H9 (cell line): ENCODE results near the gene CCDC30. TPM values are rescaled to one million over a fixed set of nuclear protein-coding genes. Genes with fewer than 3 reads are reported as not detected.

Experiments
- DNase-seq: peaks from one replicate; pipeline ENCODE4 v3.0.0-alpha.2; 2017
- H2AFZ ChIP-seq: one replicate; pipeline ENCODE4 v1.6.1; 2013; ENCODE audit warnings: mild to moderate bottlenecking, low read length, control low read depth, moderate library complexity
- H2AK5ac ChIP-seq: 2 replicates; pipeline ENCODE4 v1.6.1; 2013; ENCODE audit warnings: low read length, control low read depth, mixed read lengths; ENCODE audit not compliant: insufficient read length
- H2BK120ac ChIP-seq: one replicate; pipeline ENCODE4 v1.6.1; 2013; ENCODE audit warnings: low read depth, mild to moderate bottlenecking, low read length, control low read depth, inconsistent platforms; ENCODE audit not compliant: poor library complexity, severe bottlenecking
- H2BK12ac ChIP-seq: 2 replicates; pipeline ENCODE4 v1.6.1; 2013; ENCODE audit warnings: low read length, control low read depth, mixed read lengths, low read depth; ENCODE audit not compliant: insufficient read length
- H2BK15ac ChIP-seq: 2 replicates; pipeline ENCODE4 v1.6.1; 2013; ENCODE audit warnings: low read depth, low read length, control low read depth
- H2BK20ac ChIP-seq: one replicate; pipeline ENCODE4 v1.6.1; 2013; ENCODE audit warnings: low read depth, mild to moderate bottlenecking, low read length, control low read depth, inconsistent platforms; ENCODE audit not compliant: poor library complexity, severe bottlenecking
- H2BK5ac ChIP-seq: 2 replicates; pipeline ENCODE4 v1.6.1; 2013; ENCODE audit warnings: low read length, control low read depth, mixed read lengths; ENCODE audit not compliant: insufficient read length
- H3K14ac ChIP-seq: 2 replicates; pipeline ENCODE4 v1.6.1; 2013; ENCODE audit warnings: low read length, control low read depth; ENCODE audit not compliant: insufficient read depth
- H3K18ac ChIP-seq: 2 replicates; pipeline ENCODE4 v1.6.1; 2013; ENCODE audit warnings: low read depth, mild to moderate bottlenecking, mixed read lengths, low read length, control low read depth; ENCODE audit not compliant: insufficient read length
- H3K23ac ChIP-seq: 2 replicates; pipeline ENCODE4 v1.6.1; 2013; ENCODE audit warnings: low read length, control low read depth, mixed read lengths, low read depth; ENCODE audit not compliant: insufficient read length
- H3K23me2 ChIP-seq: 2 replicates; pipeline ENCODE4 v1.6.1; 2013; ENCODE audit warnings: low read depth, mild to moderate bottlenecking, mixed read lengths, low read length, control low read depth; ENCODE audit not compliant: insufficient read length, poor library complexity, severe bottlenecking
- H3K27ac ChIP-seq: 2 replicates; pipeline ENCODE4 v1.5.1; 2013; ENCODE audit warnings: low read length, control low read depth, mixed read lengths, low read depth; ENCODE audit not compliant: insufficient read length
- H3K27me3 ChIP-seq: 2 replicates; pipeline ENCODE4 v1.6.1; 2013; ENCODE audit warnings: low read length, control low read depth, inconsistent platforms; ENCODE audit not compliant: insufficient read depth
- H3K4ac ChIP-seq: 2 replicates; pipeline ENCODE4 v1.6.1; 2013; ENCODE audit warnings: low read depth, mild to moderate bottlenecking, control low read depth, inconsistent platforms, low read length, moderate library complexity
- H3K4me1 ChIP-seq: 2 replicates; pipeline ENCODE4 v1.6.1; 2013; ENCODE audit warnings: low read length, control low read depth, inconsistent platforms; ENCODE audit not compliant: insufficient read depth
- H3K4me2 ChIP-seq: 2 replicates; pipeline ENCODE4 v1.6.1; 2013; ENCODE audit warnings: low read length, control low read depth, mixed read lengths; ENCODE audit not compliant: insufficient read length, insufficient read depth
- H3K56ac ChIP-seq: 2 replicates; pipeline ENCODE4 v1.6.1; 2013; ENCODE audit warnings: low read depth, mild to moderate bottlenecking, mixed read lengths, low read length, control low read depth; ENCODE audit not compliant: insufficient read length
- H3K79me1 ChIP-seq: 2 replicates; pipeline ENCODE4 v1.6.1; 2013; ENCODE audit warnings: low read depth, mild to moderate bottlenecking, moderate library complexity, low read length, control low read depth, inconsistent platforms; ENCODE audit not compliant: insufficient read depth, poor library complexity, severe bottlenecking
- H3K79me2 ChIP-seq: 2 replicates; pipeline ENCODE4 v1.6.1; 2013; ENCODE audit warnings: low read length, control low read depth, inconsistent platforms; ENCODE audit not compliant: insufficient read depth
- H3K9ac ChIP-seq: 2 replicates; pipeline ENCODE4 v1.6.1; 2013; ENCODE audit warnings: low read length, control low read depth, mixed read lengths; ENCODE audit not compliant: insufficient read length; ENCODE audit errors: extremely low read depth
- H3K9me3 ChIP-seq: one replicate; pipeline ENCODE4 v1.6.1; 2013; ENCODE audit warnings: low read depth, low read length, inconsistent platforms; ENCODE audit not compliant: control insufficient read depth
- H3T11ph ChIP-seq: one replicate; pipeline ENCODE4 v1.6.1; 2013; ENCODE audit warnings: mild to moderate bottlenecking, low read length, control low read depth, inconsistent platforms
- H4K20me1 ChIP-seq: one replicate; pipeline ENCODE4 v1.6.1; 2013; ENCODE audit not compliant: control insufficient read depth, insufficient read length, insufficient read depth
- H4K5ac ChIP-seq: 2 replicates; pipeline ENCODE4 v1.6.1; 2013; ENCODE audit warnings: low read depth, mild to moderate bottlenecking, mixed read lengths, low read length, control low read depth; ENCODE audit not compliant: insufficient read length
- H4K8ac ChIP-seq: replicated peaks from 2 replicates; pipeline ENCODE4 v1.6.1; 2013; ENCODE audit warnings: low read length, control low read depth, mixed read lengths, low read depth; ENCODE audit not compliant: insufficient read length
- H4K91ac ChIP-seq: 2 replicates; pipeline ENCODE4 v1.6.1; 2013; ENCODE audit warnings: low read depth, mild to moderate bottlenecking, moderate library complexity, mixed read lengths, low read length, control low read depth; ENCODE audit not compliant: insufficient read length
- H3K27ac Mint-ChIP-seq, 3 experiments: 2 replicates in 2 of 3; 3 replicates in 1 of 3; pipeline ENCODE4 v1.8.0; 2020 to 2021; ENCODE audit warnings: mixed read lengths in 3 of 3, mild to moderate bottlenecking in 1 of 3, moderate library complexity in 1 of 3
- H3K27me3 Mint-ChIP-seq: 2 replicates; pipeline ENCODE4 v1.8.0; 2021; ENCODE audit warnings: low read depth, mild to moderate bottlenecking, moderate library complexity, mixed read lengths
- H3K36me3 Mint-ChIP-seq, 3 experiments: 2 replicates in 2 of 3; 3 replicates in 1 of 3; pipeline ENCODE4 v1.8.0; 2020 to 2021; ENCODE audit warnings: low read depth in 3 of 3, mixed read lengths in 3 of 3; ENCODE audit not compliant: insufficient read depth in 1 of 3
- H3K4me1 Mint-ChIP-seq, 2 experiments: 2 replicates each; pipeline ENCODE4 v1.8.0; 2020; ENCODE audit warnings: mixed read lengths in 2 of 2
- H3K4me3 Mint-ChIP-seq, 2 experiments: 2 replicates in 1 of 2; 3 replicates in 1 of 2; pipeline ENCODE4 v1.8.0; 2020 to 2021; ENCODE audit warnings: mild to moderate bottlenecking in 2 of 2, mixed read lengths in 2 of 2, moderate library complexity in 1 of 2
- H3K9me3 Mint-ChIP-seq, 2 experiments: 2 replicates in 1 of 2; 3 replicates in 1 of 2; pipeline ENCODE4 v1.8.0; 2020; ENCODE audit warnings: mild to moderate bottlenecking in 2 of 2, mixed read lengths in 2 of 2, moderate library complexity in 1 of 2
- WGBS: extraction: QIAGEN DNeasy Blood & Tissue Kit; methylation state at CpG from one replicate; pipeline ENCODE4 v1.1.7; 2013; ENCODE audit warnings: missing lambda C conversion rate, low lambda C conversion rate, mixed read lengths; ENCODE audit not compliant: insufficient read length; ENCODE audit errors: extremely low coverage; 5-methylcytosine and 5-hydroxymethylcytosine counted together
- total RNA-seq: library from RNA; stranded (reverse); gene quantifications from 2 replicates; pipeline ENCODE4 v1.2.1, GENCODE V29; 2021
- TF ChIP-seq, protein P1 (sequence below): fragments of 200-600 bp; sonication (generic); conservative IDR thresholded peaks from 3 replicates; pipeline ENCODE4 v1.8.0; 2021; ENCODE audit warnings: antibody characterized with exemption, mild to moderate bottlenecking

Gene CCDC30
- total RNA-seq, 1 experiment from 2014 or later = 1.8 TPM

DNA sequence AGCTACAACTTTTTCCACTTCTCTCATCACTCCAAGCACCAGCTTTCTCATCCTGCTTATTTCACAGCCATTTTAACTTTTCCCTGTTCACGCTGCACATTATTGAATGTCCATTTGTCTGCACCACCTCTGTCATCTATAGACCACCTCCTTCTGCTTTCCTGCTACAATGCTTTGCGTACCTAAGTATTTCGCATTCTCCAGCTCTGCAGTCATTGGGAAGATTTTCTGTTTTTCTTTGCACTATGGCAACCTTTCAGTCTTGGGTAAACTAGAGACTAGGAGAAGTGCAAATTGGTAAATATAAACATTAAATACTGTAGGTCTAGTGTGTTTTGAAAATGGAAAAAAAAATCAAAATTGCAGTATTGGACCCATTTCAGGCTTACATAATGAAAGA lies 835 bp downstream of the CCDC30 start:
- Histone ChIP-seq H2BK120ac (no peak overlapping the region), H2BK20ac (no peak overlapping the region), H2BK12ac (no peak overlapping the region), H3K56ac (no peak overlapping the region), H3T11ph (no peak overlapping the region), H3K27me3 (no peaks in the 10 kb centered on the region), H3K23ac (no peak overlapping the region), H3K4me2 (peak overlapping the region; percentile 73), H3K9me3 (no peaks in the 10 kb centered on the region), H3K18ac (no peak overlapping the region), H3K27ac (no peak overlapping the region), H3K9ac (no peak overlapping the region), H3K4me1 (no peaks in the 10 kb centered on the region), H2AFZ (no peak overlapping the region), H3K4ac (no peak overlapping the region), H3K23me2 (peaks cover 6% of the 10 kb centered on the region), H2BK5ac (no peak overlapping the region), H4K20me1 (no peaks in the 10 kb centered on the region), H3K79me1 (no peaks in the 10 kb centered on the region), H4K8ac (no peak overlapping the region), H2BK15ac (no peak overlapping the region), H3K14ac (peak overlapping the region; percentile 31; the same call in 1 of the 2 replicates), H4K5ac (no peak overlapping the region), H4K91ac (no peak overlapping the region), H2AK5ac (no peak overlapping the region), H3K79me2 (no peaks in the 10 kb centered on the region)
- no peak overlapping the region for H3K27ac Mint-ChIP-seq
- TF ChIP-seq, protein P1, sequence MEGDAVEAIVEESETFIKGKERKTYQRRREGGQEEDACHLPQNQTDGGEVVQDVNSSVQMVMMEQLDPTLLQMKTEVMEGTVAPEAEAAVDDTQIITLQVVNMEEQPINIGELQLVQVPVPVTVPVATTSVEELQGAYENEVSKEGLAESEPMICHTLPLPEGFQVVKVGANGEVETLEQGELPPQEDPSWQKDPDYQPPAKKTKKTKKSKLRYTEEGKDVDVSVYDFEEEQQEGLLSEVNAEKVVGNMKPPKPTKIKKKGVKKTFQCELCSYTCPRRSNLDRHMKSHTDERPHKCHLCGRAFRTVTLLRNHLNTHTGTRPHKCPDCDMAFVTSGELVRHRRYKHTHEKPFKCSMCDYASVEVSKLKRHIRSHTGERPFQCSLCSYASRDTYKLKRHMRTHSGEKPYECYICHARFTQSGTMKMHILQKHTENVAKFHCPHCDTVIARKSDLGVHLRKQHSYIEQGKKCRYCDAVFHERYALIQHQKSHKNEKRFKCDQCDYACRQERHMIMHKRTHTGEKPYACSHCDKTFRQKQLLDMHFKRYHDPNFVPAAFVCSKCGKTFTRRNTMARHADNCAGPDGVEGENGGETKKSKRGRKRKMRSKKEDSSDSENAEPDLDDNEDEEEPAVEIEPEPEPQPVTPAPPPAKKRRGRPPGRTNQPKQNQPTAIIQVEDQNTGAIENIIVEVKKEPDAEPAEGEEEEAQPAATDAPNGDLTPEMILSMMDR = no peak
- H3K27me3 Mint-ChIP-seq = peaks cover 2% of the 10 kb centered on the region; the same call in 1 of the 2 replicates
- H3K4me3 Mint-ChIP-seq = peak overlapping the region; percentile 80 to 87
- DNase-seq = no peak
- no CpG with 5 or more reads among the region's 3 CpGs for WGBS
- no peaks in the 10 kb centered on the region for H3K9me3 Mint-ChIP-seq
- H3K4me1 Mint-ChIP-seq = peaks cover 14 to 15% of the 10 kb centered on the region in 2 experiments
- H3K36me3 Mint-ChIP-seq = peaks cover 2 to 14% (median 11%) of the 10 kb centered on the region in 3 experiments; a peak in 5 of 7 replicates
